GM19455 (cell line): ENCODE results near the gene ZNF554.
"Not testable (repeated sequence)": the region's sequence is repeated elsewhere in the genome, so short reads cannot be mapped to it uniquely, and the experiment has no call there.

Experiments
- ATAC-seq: cut with Tn5 transposase; IDR thresholded peaks from one replicate; pipeline ENCODE4 v1.9.1; 2021; ENCODE audit not compliant: unreplicated experiment

ZNF554 gene

GRCh38 chr19:2790557-2791271 is 29.0 kb upstream of the ZNF554 start:
- ATAC-seq, result no peak

GRCh38 chr19:2791440-2791839 is 28.2 kb upstream of the ZNF554 start:
- no peak for ATAC-seq

GRCh38 chr19:2791876-2792275 is 27.8 kb upstream of the ZNF554 start:
- ATAC-seq, result no peak

- not testable (repeated sequence) for ATAC-seq
Measured at GRCh38 chr19:2792666-2793065, 27.0 kb upstream of the ZNF554 start.

GRCh38 chr19:2793126-2793525 is 26.5 kb upstream of the ZNF554 start:
- no peak for ATAC-seq

- ATAC-seq, result no peak
Measured at GRCh38 chr19:2793577-2793976, 26.1 kb upstream of the ZNF554 start.

GRCh38 chr19:2795827-2796658 is 23.6 kb upstream of the ZNF554 start:
- ATAC-seq, result no peak

GRCh38 chr19:2796659-2797266 is 22.9 kb upstream of the ZNF554 start:
- ATAC-seq, result no peak

GRCh38 chr19:2797280-2797679 is 22.4 kb upstream of the ZNF554 start:
- no peak for ATAC-seq

GRCh38 chr19:2798158-2798685 is 21.4 kb upstream of the ZNF554 start:
- no peak for ATAC-seq

- ATAC-seq, result no peak
Measured at GRCh38 chr19:2798733-2799132, 20.9 kb upstream of the ZNF554 start.

GRCh38 chr19:2799273-2800020 is 20.2 kb upstream of the ZNF554 start:
- no peak for ATAC-seq

GRCh38 chr19:2800506-2800905 is 19.2 kb upstream of the ZNF554 start:
- ATAC-seq, result no peak

- no peak for ATAC-seq
Measured at GRCh38 chr19:2802826-2803225, 16.8 kb upstream of the ZNF554 start.

GRCh38 chr19:2803486-2804155 is 16.0 kb upstream of the ZNF554 start:
- ATAC-seq, result no peak

- ATAC-seq, result no peak
Measured at GRCh38 chr19:2804156-2805004, 15.3 kb upstream of the ZNF554 start.

GRCh38 chr19:2805261-2805900 is 14.3 kb upstream of the ZNF554 start:
- ATAC-seq, result no peak

GRCh38 chr19:2805991-2806649 is 13.5 kb upstream of the ZNF554 start:
- ATAC-seq, result no peak
